DND-41 (cell line): ENCODE measurements around the gene FAM120A.

Source experiments
- ATAC-seq: fragments of 200-7000 bp; cut with Tn5 transposase; 3 replicates; pipeline ENCODE4 v1.9.1; 2021; ENCODE audit warnings: low read depth; ENCODE audit not compliant: insufficient read depth
- DNase-seq: peaks from one replicate; pipeline ENCODE4 v3.0.0-alpha.2; 2020
- H2AFZ ChIP-seq: 2 replicates; pipeline ENCODE4 v1.6.0; 2012; ENCODE audit warnings: low read depth, low read length
- H3K27ac ChIP-seq: 2 replicates; pipeline ENCODE4 v1.5.1; 2012; ENCODE audit warnings: low read length, inconsistent platforms
- H3K27me3 ChIP-seq: fragments of 200-600 bp; sonication (generic); 2 replicates; pipeline ENCODE4 v1.6.0; 2012; ENCODE audit warnings: low read length, mild to moderate bottlenecking, inconsistent platforms; ENCODE audit not compliant: insufficient read depth, poor library complexity
- H3K36me3 ChIP-seq: 2 replicates; pipeline ENCODE4 v1.5.1; 2012; ENCODE audit warnings: low read length, inconsistent platforms; ENCODE audit not compliant: insufficient read depth
- H3K4me1 ChIP-seq: 2 replicates; pipeline ENCODE4 v1.5.1; 2012; ENCODE audit warnings: mild to moderate bottlenecking, low read length; ENCODE audit not compliant: insufficient read depth
- H3K4me2 ChIP-seq: 2 replicates; pipeline ENCODE4 v1.6.0; 2012; ENCODE audit warnings: mild to moderate bottlenecking, moderate library complexity, low read length, inconsistent platforms; ENCODE audit not compliant: insufficient read depth
- H3K4me3 ChIP-seq, 2 experiments: fragments of 200-600 bp in 1 of 2; shearing (Covaris generic) in 1 of 2; 2 replicates each; pipeline ENCODE4 v1.5.1; 2012 to 2016; ENCODE audit warnings: inconsistent platforms in 2 of 2, low read length in 2 of 2, mild to moderate bottlenecking in 2 of 2, low read depth in 1 of 2, moderate library complexity in 1 of 2
- H3K79me2 ChIP-seq: 2 replicates; pipeline ENCODE4 v1.6.0; 2012; ENCODE audit warnings: low read length, inconsistent platforms; ENCODE audit not compliant: insufficient read depth
- H3K9ac ChIP-seq: 2 replicates; pipeline ENCODE4 v1.6.0; 2012; ENCODE audit warnings: low read depth, mild to moderate bottlenecking, inconsistent platforms, low read length, moderate library complexity
- H3K9me3 ChIP-seq: 2 replicates; pipeline ENCODE4 v1.5.1; 2012; ENCODE audit warnings: low read length, moderate library complexity, mild to moderate bottlenecking, inconsistent platforms; ENCODE audit not compliant: insufficient read depth, severe bottlenecking
- H4K20me1 ChIP-seq: 2 replicates; pipeline ENCODE4 v1.6.0; 2012; ENCODE audit warnings: low read length; ENCODE audit not compliant: insufficient read depth
- EZH2 ChIP-seq: IDR thresholded peaks from 3 replicates; pipeline ENCODE4 v1.6.1; 2012; ENCODE audit warnings: borderline replicate concordance, low read depth, mild to moderate bottlenecking, moderate library complexity, low read length, inconsistent platforms; ENCODE audit not compliant: severe bottlenecking
- TF ChIP-seq, protein P1 (sequence below): IDR thresholded peaks from 2 replicates; pipeline ENCODE4 v1.5.1; 2012; ENCODE audit warnings: borderline replicate concordance, low read length, moderate library complexity, mild to moderate bottlenecking; ENCODE audit not compliant: poor library complexity, severe bottlenecking; ENCODE audit errors: extremely low read depth

Gene FAM120A

DNA sequence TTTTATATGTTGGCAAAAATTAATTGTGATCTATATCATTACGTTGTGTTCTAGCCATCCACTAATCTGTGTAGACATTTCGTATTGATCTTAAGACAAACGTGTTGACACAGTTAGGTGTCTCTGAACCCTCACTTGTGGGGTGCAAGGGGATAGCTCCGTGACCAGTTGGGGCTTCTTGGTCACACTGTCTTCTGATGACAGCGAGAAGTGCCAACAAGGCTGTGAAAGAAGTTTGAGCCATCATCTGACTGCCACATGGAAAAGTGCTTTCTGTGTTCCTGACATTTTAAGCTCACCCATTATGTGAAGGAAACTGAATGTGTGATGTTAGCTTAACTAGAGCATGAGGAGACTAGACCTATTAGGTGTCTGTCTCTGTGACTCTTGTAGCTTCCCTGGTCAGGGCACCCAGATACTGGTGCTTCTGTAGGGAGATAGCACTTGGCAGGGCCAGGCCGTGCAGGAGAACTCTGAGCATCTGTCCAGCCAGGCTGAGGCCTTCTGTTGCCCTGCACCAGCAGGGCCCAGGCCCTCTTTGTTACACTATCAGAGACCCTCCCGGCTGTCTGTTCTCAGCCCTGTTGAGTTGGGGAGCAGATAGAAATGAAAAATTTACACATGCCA, 72.1 kb downstream of the FAM120A start:
- no peak overlapping the region for H3K9ac ChIP-seq
- H3K36me3 ChIP-seq, result peaks cover 77% of the 10 kb centered on the region
- H3K4me1 ChIP-seq, result no peaks in the 10 kb centered on the region
- no peak for TF ChIP-seq EZH2
- TF ChIP-seq, protein P1, sequence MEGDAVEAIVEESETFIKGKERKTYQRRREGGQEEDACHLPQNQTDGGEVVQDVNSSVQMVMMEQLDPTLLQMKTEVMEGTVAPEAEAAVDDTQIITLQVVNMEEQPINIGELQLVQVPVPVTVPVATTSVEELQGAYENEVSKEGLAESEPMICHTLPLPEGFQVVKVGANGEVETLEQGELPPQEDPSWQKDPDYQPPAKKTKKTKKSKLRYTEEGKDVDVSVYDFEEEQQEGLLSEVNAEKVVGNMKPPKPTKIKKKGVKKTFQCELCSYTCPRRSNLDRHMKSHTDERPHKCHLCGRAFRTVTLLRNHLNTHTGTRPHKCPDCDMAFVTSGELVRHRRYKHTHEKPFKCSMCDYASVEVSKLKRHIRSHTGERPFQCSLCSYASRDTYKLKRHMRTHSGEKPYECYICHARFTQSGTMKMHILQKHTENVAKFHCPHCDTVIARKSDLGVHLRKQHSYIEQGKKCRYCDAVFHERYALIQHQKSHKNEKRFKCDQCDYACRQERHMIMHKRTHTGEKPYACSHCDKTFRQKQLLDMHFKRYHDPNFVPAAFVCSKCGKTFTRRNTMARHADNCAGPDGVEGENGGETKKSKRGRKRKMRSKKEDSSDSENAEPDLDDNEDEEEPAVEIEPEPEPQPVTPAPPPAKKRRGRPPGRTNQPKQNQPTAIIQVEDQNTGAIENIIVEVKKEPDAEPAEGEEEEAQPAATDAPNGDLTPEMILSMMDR, result no peak
- DNase-seq (no peak), ATAC-seq (no peak)
- H2AFZ ChIP-seq, result no peak overlapping the region
- H3K9me3 ChIP-seq, result no peaks in the 10 kb centered on the region
- H3K4me3 ChIP-seq, result no peak overlapping the region
- peaks cover 29% of the 10 kb centered on the region for H4K20me1 ChIP-seq
- no peaks in the 10 kb centered on the region for H3K27me3 ChIP-seq
- no peak overlapping the region for H3K4me2 ChIP-seq
- H3K79me2 ChIP-seq, result peaks cover 62% of the 10 kb centered on the region
- H3K27ac ChIP-seq, result no peak overlapping the region

DNA sequence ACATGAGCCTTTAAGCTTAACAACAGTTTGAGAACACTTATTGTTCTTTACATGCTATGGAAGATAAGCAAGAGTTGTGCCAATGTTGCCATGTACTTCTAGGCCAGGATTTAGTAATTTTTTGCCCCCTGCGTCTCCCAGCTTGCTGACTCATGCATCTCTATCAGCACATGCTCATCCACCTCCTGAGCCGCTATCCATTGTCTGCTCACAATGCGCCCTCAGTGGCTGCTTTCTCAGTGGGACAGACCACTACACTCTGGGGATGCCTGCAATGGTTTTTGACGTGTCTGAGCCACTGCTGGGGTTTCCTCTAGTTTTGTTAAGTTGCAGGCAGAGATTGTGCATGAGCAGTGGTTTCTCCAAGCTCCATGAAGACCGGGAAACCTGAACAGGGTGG, 74.0 kb downstream of the FAM120A start:
- H3K4me3 ChIP-seq, result no peak overlapping the region
- no peaks in the 10 kb centered on the region for H3K4me1 ChIP-seq
- ATAC-seq (no peak), DNase-seq (no peak)
- no peaks in the 10 kb centered on the region for H3K9me3 ChIP-seq
- TF ChIP-seq EZH2, result no peak
- TF ChIP-seq, protein P1, result no peak
- no peaks in the 10 kb centered on the region for H3K27me3 ChIP-seq
- H2AFZ ChIP-seq, result no peak overlapping the region
- H3K4me2 ChIP-seq, result no peak overlapping the region
- H4K20me1 ChIP-seq, result peaks cover 27% of the 10 kb centered on the region
- H3K9ac ChIP-seq, result no peak overlapping the region
- no peak overlapping the region for H3K27ac ChIP-seq
- peaks cover 55% of the 10 kb centered on the region for H3K79me2 ChIP-seq
- peaks cover 82% of the 10 kb centered on the region for H3K36me3 ChIP-seq

DNA sequence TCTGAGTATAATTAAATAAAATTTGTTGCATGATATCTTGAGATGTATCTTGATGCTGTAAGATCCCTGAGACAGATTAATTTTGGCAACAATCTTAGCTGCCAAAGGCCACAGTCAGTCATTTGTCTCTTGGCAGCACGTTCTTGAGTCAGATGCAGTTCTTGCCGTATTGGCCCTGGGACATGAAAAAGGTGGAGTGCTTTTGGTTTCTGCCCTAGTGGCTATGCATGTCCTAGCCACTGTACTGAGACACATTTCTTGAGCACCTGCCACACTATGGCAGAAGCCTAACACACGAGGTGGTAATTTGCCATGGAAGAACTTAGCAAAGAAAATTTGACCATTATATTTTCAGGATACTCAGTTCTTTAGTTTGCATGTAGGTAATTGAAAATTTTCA, 79.9 kb downstream of the FAM120A start:
- H3K27me3 ChIP-seq, result no peaks in the 10 kb centered on the region
- H3K27ac ChIP-seq, result no peak overlapping the region
- peak; percentile 40; the same call in 1 of the 3 replicates for ATAC-seq
- H3K4me1 ChIP-seq, result no peaks in the 10 kb centered on the region
- no peak overlapping the region for H3K4me3 ChIP-seq
- no peaks in the 10 kb centered on the region for H3K9me3 ChIP-seq
- H3K79me2 ChIP-seq, result peaks cover 13% of the 10 kb centered on the region; the same call in 1 of the 2 replicates
- peaks cover 96% of the 10 kb centered on the region for H3K36me3 ChIP-seq
- peaks cover 21% of the 10 kb centered on the region for H4K20me1 ChIP-seq
- H3K9ac ChIP-seq, result no peak overlapping the region
- TF ChIP-seq, protein P1, result no peak
- TF ChIP-seq EZH2, result no peak
- DNase-seq, result no peak
- no peak overlapping the region for H3K4me2 ChIP-seq
- no peak overlapping the region for H2AFZ ChIP-seq

DNA sequence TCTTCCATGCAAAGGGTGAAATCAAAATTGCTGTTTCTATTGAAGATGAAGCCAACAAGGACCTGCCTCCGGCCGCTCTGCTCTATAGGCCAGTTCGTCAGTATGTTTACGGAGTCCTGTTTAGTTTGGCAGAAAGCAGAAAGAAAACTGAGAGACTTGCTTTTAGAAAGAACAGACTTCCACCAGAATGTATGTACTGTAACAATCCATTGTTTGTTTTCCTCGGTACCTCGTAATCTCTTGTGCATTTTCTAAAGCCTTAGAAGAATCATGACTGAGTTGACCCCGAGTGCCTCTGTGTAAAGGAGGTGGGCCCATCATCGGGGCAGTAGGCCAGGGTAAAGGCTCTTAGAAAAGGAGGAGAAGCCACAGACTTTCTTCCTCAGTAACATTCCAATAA, 80.7 kb downstream of the FAM120A start:
- H3K27ac ChIP-seq, result no peak overlapping the region
- H3K79me2 ChIP-seq, result peaks cover 13% of the 10 kb centered on the region; the same call in 1 of the 2 replicates

More for the DNA sequence above, 80.7 kb downstream of the FAM120A start:
- no peak for ATAC-seq
- Histone ChIP-seq H4K20me1 (peaks cover 21% of the 10 kb centered on the region), H3K36me3 (peaks cover 94% of the 10 kb centered on the region), H3K4me2 (no peak overlapping the region), H3K27me3 (no peaks in the 10 kb centered on the region), H3K4me3 (no peak overlapping the region), H3K9me3 (no peaks in the 10 kb centered on the region), H2AFZ (no peak overlapping the region), H3K4me1 (no peaks in the 10 kb centered on the region), H3K9ac (no peak overlapping the region)
- DNase-seq, result no peak
- TF ChIP-seq, protein P1, result no peak
